ENCODE data around the gene CDIPT.

DNA sequence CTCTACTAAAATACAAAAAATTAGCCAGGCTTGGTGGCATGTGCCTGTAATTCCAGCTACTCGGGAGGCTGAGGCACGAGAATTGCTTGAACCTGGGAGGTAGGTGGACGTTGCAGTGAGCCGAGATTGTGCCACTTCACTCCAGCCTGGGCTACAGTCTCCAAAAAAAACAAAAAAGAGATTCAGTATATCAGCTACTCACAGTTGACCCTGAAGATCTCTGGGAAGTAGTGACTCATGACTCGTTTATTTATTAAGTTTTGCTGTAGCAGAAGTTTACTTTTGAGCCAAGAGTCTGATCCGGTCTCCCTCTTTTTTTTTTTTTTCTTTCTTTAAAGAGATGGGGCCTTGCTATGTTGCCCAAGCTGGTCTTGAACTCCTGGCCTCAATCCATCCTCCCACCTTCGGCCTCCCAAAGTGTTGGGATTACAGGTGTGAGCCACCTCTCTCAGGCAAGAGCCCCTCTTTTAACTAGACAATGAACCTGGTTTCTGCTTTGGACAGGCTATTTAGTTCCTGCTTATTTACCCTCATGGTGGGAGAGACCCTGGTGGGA is 38.4 kb downstream of the CDIPT start:
- no peak for TF ChIP-seq EZH2 (IDR thresholded peaks at IDR 0.05)
- TF ChIP-seq, protein P1, sequence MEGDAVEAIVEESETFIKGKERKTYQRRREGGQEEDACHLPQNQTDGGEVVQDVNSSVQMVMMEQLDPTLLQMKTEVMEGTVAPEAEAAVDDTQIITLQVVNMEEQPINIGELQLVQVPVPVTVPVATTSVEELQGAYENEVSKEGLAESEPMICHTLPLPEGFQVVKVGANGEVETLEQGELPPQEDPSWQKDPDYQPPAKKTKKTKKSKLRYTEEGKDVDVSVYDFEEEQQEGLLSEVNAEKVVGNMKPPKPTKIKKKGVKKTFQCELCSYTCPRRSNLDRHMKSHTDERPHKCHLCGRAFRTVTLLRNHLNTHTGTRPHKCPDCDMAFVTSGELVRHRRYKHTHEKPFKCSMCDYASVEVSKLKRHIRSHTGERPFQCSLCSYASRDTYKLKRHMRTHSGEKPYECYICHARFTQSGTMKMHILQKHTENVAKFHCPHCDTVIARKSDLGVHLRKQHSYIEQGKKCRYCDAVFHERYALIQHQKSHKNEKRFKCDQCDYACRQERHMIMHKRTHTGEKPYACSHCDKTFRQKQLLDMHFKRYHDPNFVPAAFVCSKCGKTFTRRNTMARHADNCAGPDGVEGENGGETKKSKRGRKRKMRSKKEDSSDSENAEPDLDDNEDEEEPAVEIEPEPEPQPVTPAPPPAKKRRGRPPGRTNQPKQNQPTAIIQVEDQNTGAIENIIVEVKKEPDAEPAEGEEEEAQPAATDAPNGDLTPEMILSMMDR (IDR thresholded peaks at IDR 0.05), result no peak
